HG03108 (cell line): Measurements from ENCODE around the gene COA8.

ENCODE experiments used
- ATAC-seq: cut with Tn5 transposase; IDR thresholded peaks from one replicate; pipeline ENCODE4 v1.9.1; 2021; ENCODE audit warnings: moderate library complexity; ENCODE audit not compliant: unreplicated experiment

Gene COA8

DNA sequence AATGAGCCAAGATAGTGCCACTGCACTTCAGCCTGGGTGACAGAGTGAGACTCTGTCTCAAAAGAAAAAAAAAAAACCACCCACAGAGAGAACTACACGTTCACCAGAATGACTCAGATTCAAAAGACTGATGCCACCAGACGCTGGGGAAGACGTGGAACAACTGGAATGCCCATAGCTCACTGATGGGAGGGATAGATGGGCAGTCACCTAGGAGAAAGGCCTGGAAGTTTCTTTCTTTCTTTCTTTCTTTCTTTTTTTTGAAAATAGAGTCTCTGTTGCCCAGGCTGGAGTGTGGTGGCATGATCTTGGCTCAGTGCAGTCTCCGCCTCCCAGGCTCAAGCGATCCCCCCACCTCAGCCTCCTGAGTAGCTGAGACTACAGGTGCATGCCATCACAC, 56.3 kb downstream of the COA8 start:
- ATAC-seq = no peak

DNA sequence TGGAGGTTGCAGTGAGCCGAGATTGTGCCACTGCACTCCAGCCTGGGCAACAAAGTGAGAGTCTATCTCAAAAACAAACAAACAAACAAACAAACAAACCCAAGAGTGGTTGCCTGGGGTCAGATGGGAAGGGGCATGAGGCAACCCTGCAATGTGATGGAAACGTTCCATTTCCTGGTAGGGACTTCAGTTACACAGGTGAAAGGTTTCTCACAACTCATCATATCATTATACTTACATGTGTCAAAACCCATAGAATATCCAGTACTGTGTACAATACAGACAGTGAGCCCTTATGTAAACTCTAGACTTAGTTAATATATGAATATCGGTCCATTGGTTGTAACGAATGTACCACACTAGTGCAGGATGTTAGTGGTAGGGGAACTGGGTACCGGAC, 59.1 kb downstream of the COA8 start:
- ATAC-seq = no peak

DNA sequence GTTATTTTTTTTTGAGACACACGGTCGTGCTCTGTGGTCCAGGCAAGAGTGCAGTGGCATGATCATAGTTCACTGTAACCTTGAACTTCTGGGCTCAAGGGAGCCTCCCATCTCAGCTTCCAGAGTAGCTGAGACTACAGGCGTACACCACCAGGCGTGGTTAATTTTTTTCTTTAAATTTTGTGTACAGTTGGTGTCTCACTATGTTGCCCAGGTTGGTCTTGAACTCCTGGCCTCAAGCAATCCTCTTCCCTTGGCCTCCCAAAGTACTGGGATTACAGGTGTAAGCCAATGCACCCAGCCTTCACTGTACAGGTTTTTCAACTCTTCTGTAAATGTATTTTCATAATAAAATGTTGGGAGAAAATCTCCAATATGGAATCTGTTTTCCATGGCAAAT, 60.5 kb downstream of the COA8 start:
- ATAC-seq = no peak

DNA sequence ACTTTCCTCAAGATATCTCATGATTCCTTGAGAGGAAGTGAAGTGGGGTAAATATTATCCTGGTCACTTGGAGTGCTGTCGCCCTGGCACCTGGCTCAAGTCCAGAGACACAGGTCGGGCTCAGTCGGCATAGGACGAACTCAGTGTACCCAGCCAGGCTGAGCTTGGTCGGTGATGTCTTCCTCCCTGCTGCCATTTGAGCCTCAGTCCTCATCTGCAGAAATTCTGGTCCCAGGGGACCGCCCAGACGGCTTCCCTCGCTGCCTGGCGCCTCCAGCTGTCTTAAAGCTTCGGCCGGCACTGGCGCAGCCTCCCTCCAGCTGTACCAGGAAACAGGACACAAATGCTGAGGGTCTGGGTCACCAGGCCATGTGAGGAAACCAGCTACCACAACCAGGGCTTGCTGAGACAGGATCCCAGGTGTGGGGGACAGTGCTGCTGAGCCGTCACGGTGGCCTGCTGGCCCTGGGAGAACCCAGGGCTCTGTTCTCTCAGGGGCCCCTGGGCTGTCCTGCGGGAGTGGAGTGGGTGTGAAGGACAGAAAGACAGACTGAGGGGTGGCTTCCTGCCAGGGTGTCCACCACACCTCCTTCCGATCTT, 61.2 kb downstream of the COA8 start:
- ATAC-seq = no peak

DNA sequence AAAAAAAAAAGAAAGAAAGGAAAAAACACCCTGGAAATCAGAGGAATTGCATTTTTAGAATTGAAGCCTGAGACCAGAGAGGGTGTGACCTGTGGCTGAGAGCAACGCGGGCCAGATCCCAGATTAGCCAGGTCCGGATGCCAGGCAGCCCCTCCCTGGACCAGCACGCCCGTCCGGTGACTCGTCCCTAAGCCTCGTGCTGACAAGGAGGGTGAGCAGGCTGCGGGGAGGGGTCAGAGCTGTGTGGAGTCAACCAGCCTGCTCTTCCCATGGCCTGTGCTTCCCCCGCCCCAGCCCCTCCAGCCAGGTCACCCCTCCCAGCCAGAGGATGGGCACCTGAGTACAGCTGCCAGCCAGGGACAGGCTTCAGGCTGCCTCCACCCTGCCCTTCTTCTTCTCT, 62.1 kb downstream of the COA8 start:
- no peak for ATAC-seq

DNA sequence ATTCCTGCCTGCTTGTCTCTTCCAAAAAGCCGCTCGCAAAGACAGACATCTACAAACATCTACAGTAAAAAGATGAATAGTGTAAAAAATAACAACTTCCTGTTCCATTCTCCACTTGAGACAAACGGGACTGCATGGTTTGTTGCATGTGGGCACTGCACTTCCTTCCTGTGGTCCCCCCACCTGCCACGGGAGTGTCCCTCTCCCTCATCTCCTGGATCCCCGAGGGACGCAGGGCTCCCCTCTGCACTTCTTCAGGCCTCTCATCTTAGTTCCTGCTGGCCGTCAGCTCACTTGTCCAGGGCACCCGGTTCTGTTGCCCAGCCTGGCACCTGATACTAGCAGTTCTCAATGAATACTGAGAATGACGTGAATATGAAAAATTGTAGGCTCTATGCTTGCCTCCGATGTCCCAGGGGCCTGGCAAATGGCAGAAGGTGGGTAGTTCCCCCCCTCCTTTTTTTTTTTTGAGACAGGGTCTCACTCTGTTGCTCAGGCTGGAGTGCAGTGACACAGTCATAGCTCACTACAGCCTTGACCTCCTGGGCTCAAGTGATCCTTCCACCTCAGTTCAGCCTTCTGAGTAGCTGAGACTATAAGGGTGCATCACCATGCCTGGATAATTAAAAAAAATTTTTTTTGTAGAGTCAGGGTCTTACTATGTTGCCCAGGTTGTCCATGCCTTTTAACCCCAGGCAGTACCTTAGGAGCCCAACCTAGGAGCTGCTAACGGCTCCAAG, 62.8 kb downstream of the COA8 start:
- ATAC-seq = no peak

DNA sequence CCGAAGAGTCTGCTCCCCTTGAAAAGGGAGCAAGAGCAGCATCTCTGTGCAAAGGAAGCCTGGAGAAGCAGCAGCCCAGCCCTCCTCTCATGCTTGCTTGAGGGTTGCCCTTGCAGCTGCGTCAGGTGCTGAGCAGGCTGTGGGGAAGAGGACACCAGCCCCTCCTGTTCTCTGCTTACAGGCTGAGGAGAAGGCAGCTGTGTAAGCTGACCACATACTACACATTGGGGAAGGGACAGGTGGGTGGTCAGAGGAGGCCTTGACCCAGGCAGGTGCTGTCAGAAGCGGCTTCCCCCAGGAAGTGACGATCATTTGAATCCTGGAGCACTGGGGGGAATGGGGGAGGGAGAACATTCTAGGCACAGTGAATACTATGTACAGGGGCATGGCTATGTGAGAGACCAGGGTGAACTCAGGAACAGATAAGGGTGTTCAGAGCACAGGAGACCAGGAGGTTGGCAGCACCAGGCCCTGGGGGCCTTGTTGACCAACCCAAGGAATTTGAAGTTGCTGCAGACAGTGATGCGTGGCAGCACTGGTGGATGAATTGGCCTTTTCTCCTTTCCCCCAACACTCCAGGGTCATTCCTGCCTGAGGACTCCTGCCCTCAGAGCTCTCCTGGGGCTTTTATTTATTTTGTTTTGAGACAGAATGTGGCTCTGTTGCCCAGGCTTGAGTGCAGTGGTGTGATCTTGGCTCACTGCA, 63.5 kb downstream of the COA8 start:
- ATAC-seq = no peak

DNA sequence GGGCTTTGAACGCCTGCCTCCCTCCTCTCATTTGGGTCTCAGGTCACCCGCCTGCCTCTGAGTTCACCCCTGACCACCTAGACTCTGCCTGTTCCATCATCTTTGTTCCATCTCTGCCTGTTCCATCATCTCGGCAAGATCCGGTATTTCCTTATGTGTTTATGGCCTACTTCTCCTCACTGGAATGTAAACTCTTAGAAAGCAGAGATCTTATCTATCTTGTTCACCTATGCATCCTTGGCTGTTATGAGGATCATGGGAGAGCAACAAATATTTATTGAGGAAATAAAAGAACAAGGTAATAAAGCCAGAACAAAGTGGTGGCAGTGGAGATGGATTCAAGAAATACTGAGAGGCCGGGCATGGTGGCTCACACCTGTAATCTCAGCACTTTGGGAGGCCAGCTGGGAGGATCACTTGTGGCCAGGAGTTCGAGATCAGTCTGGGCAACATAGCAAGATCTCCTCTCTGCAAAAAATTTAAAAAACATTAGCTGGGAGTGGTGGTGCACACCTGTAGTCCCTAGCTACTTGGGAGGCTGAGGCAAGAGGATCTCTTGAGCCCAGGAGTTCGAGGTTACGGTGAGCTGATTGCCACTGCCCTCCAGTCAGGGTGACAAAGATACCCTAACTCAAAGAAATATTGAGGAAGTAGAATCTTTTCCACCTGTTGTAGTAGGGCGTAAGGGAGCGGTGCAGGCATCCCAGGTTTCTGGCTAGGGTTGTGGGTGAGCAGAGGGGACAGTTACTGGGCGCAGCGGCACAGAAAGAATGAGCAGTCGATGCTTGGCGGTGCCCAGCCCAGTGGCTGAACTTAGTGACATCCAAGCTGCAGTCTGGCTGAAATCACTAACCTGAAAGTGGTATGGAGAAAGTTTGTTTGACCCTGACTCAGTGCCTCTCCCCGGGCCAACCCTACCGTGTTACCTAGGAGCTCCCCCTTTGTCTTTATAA, 64.6 kb downstream of the COA8 start:
- no peak for ATAC-seq

DNA sequence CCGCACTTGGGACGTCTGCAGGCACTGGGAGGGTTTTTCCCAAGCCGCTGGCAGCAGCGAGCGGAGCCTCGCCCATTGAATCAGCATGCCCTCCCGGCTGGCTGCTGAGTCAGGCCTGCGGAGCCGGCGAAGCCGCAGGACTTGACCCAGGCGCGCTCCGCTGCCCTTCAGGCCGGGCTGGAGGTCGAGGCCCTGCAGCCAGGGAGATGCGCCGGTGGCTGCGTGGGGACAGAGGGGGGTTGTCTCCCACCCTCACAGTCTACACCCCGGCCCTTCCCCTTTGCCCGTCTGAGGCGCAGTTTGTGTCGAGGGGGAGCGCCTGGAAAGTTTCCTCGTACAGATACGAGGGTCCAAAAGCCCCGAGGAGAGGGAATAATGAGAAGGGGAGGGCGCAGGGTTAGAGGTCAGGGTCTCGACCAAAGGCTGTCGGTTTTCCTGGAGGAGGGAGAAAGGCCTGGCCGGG, 65.5 kb downstream of the COA8 start:
- no peak for ATAC-seq

DNA sequence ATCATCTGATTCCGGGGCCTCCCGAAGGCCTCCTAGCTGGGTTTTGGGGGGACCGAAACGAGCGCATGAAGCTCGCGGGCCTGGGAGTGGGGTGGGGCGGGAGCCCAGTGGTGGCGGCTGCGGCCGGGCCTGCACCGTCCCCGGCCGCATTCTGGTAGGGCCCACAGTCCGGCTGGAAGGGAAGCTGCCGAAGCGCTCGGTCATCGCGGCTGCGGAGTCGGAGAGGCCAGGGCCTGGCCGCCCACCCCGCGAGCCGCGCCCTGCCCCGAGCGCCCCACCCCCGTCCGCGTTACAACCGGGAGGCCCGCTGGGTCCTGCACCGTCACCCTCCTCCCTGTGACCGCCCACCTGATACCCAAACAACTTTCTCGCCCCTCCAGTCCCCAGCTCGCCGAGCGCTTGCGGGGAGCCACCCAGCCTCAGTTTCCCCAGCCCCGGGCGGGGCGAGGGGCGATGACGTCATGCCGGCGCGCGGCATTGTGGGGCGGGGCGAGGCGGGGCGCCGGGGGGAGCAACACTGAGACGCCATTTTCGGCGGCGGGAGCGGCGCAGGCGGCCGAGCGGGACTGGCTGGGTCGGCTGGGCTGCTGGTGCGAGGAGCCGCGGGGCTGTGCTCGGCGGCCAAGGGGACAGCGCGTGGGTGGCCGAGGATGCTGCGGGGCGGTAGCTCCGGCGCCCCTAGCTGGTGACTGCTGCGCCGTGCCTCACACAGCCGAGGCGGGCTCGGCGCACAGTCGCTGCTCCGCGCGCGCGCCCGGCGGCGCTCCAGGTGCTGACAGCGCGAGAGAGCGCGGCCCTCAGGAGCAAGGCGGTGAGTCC, 66.1 kb downstream of the COA8 start, which contains the start of gene KLC1:
TSS of gene KLC1 (plus strand) at position 528 of the 819 bp plus-strand sequence. CDS start 25,354 bp downstream, outside the sequence.
- ATAC-seq = peak; percentile 40

DNA sequence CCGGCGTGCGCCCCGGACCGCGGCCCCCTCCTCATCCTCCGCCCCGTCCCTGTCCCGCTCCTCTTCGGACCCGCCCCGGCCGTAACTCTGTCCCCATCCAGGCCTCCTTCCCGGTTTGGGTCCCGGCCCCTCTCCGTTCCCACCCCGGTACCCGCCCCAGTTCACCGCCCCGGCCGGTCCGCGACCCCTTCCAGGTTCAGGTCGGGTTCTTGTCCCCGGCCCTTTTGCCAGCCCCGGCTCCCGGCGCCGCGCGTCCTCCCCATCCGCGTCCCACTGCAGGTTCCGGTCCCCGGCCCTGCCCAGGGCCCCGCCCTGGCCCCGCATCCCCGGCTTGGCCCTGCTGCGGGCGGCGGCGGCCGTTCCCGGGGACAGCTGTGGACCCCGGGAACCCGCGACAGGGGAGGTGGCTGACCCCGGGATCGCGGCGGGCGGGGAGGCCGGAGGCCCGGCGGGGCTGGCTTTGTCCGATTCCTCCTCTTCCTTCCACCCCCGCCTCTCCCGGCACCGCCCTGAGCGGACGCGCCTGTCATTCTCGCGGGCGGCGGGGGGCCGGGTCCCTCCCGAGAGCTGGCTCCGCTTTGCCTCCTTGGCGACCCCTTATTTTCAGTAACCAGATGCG, 66.9 kb downstream of the COA8 start:
- ATAC-seq = peak; percentile 22

DNA sequence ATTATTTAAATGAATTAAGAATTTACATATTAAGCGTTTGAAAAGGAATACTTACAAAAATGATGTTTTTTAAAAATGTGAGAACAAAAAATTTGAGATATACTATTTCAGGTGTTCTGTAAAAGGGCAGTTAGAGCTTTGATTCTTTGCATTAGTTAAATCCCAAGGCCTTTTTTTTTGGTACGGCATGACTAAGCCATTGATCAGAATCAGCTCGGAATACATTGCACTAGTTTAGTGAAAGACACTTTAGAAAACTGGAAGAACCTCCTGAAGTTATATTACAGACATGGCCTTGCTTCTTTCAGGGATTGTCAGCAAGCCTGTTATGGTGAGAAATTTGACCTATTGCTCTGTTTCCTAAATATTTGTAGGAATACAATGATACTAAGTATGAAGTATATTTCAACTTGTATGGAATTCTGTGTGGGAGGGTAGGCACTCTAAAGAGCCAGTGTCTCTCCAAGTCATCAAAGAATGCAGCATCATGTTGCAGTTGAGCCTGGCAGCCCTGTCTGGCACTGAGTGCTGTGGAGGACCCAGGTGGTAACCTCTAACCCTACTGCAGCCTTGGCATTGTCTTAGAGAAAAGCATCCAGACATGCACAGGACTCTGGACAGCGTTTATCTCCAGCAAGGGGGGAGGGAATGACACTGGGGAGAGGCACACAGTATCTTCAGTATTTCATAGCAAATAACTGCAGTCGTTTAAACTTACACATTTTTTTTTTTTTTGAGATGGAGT, 67.8 kb downstream of the COA8 start:
- ATAC-seq = no peak

DNA sequence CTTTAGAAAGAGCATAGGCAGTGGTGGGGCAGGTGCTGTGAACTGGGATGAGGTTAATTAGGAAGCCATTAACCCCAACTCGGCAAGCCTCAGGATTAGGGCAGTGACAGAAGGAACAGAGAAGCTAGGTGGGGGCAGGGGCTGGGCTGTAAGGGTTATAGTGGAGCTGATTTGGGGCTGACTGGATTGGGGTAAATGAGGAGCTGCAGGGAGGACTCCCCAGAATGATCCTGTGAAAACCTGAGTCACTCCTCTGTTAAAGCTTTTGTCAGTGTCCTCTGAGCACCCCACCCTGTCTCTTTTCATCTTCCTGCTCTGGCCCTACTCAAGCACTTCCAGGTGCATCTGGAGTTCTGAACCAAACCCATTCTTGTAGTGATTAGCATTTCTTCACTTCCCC, 70.6 kb downstream of the COA8 start:
- no peak for ATAC-seq

DNA sequence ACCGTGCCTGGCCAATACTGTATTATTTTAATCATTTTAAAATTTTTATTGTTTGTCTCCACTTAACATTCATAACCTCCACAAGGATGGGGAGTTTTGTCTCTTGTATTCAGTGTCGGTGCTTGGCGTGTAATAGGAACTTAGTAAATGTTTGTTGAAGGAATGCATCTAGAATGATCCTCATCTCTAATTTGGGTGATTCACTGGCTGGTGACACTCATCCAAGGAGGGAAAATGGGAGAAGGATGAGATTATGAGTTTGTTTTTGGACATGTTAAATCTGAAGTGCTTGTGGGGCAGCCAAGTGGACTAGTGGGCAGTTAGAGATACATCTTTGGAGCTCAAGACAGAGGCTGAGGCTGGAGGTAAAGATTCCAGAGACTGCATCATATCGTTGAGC, 71.4 kb downstream of the COA8 start:
- ATAC-seq = no peak

DNA sequence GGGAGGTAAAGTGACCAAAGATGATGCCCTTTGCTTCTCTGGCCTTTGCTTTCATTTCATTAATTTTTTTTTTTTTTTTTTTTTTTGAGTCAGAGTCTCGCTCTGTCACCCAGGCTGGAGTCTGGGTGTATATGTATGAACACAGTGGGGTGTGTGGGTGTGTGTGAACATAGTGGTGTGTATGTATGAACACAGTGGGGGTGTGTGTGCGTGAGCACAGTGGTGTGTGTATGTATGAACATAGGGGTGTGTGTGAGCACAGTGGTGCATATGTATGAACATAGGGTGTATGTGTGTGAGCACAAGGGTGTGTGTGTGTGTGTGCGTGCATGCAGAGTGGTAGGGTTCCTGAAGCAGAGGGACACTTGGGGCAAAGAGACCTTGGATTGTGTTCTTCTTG, 75.8 kb downstream of the COA8 start:
- ATAC-seq = no peak
